Bone marrow (tissue), 2 donors: ENCODE measurements around the gene VTN.
A peak's percentile ranks its signal among the peaks of the same experiment; 100 is the strongest.
"Not testable (repeated sequence)": the region's sequence is repeated elsewhere in the genome, so short reads cannot be mapped to it uniquely, and the experiment has no call there.

Source experiments
- DNase-seq, 2 donors: peaks; one replicate each; lab custom pipeline; 2025; lab: John Stamatoyannopoulos, UW

Gene VTN

GRCh38 chr17:28342313-28342712 is 27.8 kb downstream of the VTN start:
- DNase-seq = no peak

GRCh38 chr17:28341516-28341915 is 28.6 kb downstream of the VTN start:
- DNase-seq = no peak

- no peak for DNase-seq
Observed at GRCh38 chr17:28340374-28340773, 29.7 kb downstream of the VTN start.

DNA sequence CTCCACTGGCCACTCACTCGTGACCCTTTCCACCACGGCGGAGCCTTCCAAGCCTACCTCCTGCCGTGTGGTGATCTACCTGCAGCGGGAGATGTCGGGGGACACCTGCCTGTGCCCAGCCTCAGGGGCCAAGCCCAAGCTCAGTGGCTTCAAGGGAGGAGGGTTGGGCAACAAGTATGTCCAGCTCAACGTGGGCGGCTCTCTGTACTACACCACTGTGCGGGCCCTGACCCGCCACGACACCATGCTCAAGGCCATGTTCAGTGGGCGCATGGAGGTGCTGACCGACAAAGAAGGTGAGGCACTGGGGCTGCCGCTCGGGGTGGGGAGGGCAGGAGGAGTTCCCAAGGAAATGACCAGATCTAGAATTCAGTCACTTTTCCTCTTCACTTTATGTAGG is 30.7 kb downstream of the VTN start:
- DNase-seq = no peak

DNA sequence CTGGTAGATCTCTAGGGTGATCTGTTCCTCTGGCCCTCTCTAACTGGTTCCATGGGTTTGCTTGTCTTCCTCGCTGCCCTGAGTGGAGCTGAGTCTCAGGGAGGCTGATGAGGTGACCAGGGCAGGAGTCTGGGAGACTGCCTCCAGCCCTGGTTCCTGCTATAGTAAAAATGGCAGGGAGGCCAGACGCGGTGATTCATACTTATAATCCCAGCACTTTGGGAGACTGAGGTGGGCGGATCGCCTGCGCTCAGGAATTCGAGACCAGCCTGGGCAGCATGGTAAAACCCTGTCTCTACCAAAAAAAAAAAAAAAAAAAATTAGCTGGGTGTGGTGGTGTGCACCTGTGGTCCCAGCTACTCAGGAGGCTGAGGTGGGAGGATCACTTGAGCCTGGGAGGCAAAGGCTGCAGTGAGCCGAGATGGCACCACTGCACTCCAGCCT is 31.3 kb downstream of the VTN start:
- not testable (repeated sequence) for DNase-seq

- DNase-seq = no peak
Observed at GRCh38 chr17:28338056-28338768, 31.9 kb downstream of the VTN start.

DNA sequence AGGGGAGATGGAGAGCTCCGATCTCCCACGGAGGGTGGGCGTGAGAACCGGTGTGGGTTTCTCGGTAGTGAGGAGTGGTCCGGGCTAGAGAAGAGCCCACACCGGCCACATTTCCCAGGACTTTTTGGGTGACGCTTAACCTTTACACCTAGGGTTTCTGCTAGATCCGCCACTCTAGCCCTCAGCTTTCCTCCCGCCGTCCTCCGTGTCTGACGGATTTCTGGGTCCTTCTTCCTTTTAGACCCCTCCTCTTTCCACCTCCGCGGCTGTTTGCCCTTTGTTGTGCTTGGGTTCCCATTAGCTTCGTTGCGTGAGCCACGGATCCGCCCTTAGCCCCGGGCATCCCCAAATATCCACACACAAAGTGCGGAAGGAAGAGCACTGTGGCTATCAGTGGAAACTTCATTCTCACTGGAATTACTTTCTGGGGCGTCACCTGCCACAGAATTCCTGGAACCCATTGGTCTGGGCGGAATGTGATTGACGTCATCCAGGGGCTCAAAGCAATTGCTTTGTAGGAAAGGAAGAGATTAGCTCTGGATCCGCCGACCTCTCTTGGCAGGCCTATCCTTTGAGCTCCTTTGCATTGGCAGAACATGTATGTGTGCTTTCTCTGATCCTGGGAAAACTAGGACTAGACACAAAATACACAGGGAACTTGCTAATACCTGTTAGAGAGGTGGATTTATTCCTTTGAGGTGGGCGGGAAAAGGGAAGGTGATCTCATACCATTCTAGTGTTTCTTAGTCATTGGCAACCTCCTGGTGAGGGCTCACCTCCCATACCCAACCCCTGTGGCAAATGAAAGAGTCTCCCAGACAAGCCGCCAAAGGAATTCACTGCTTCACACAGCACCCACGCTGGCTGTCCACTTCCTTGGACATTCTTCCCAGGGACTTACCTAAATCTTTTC is 33.9 kb downstream of the VTN start:
- no peak for DNase-seq

GRCh38 chr17:28335201-28335958 is 34.7 kb downstream of the VTN start, which contains the start of the genes IFT20 and TNFAIP1:
Gene IFT20 (minus strand): TSS chr17:28335472. CDS start chr17:28331985, 3,487 bp downstream.
Gene TNFAIP1 (plus strand): TSS chr17:28335761. CDS start chr17:28339522, 3,761 bp downstream.
- peak; percentile 75 to 99 for DNase-seq

DNA sequence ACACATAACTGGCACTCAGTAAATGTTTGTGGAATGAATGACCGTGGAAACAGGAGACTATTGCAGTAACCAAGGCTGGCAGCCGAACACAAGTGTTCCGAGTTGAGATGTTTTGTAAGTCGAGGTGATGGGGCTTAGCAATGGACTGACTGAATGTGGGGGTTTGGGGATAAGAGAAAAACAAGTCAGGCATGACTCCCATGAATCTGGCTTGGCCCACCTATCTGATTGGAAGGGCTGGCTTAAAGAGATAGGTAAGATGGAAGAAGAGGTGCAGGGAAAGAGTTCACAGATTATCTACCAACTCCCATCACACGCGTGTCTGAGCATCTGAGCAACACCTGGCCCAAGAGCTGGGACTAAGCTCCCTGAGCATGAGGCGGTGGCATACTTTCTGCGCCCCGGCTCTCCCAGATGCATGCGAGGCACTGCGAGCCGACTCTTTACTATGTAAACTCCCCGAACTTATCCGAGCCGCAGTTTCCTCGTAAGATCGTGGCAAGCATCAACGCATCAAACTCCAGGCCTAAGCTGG is 35.4 kb downstream of the VTN start:
- DNase-seq = no peak

DNA sequence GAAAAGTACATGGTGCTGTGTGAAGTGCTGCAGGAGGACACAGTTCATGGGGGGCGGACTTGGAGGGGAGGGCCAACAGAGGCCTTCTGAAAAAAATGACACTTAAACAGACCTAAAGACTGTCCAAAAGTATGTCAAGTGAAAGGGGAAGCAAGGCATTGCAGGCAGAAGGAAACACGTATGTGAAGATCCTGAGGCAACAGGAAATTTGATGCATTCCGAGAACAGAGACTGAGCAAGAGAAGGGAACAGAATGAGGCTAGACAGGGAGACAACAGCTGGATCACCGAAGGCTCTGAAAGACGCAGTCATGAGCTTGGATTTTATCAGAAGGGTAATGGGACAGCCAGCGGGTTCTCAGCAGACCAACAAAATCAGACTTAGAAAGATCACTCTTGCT is 35.9 kb downstream of the VTN start:
- peak in 1 of 2 donors; percentile 2 for DNase-seq

- no peak for DNase-seq
Observed at GRCh38 chr17:28333083-28333746, 36.9 kb downstream of the VTN start.

GRCh38 chr17:28331891-28332420 is 38.2 kb downstream of the VTN start:
- no peak for DNase-seq

DNA sequence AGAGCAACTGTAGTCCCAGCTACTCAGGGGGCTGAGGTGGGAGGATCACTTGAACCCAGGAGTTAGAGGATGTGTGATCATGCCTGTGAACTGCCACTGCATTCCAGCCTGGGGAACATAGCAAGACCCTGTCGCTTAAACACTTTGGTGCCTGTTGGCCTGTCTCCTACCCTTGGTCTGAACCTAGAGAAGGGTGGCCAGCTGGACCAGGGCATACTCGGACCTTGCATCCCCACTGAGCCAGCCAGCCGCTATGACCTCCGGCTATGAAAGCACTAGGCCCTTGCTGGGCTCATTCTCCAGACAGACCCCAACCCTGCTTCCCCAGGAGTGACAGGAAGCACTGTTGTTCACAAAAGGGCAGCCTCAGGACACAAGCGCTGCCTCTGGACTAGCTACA is 39.4 kb downstream of the VTN start:
- DNase-seq = no peak

DNA sequence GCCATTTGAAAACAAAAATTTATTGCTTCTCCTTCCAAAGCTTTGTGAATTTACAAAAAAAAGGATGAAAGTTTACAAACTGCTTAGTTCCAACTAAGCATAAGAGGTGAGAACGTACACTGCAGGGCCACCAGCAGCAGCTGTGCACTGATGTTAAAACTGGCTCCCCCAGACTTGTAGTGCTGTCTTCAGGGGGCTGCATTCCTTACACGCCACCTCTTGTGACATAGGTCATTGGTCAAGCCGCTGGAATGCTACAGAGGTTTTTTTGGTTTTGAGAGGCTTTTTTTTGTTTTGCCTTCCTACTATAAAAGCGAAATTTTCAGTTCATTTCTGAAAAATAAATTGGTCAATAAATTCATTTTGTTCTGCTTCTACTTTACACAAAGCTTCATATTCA is 41.8 kb downstream of the VTN start:
- no peak for DNase-seq

GRCh38 chr17:28327709-28328108 is 42.4 kb downstream of the VTN start:
- DNase-seq = no peak

GRCh38 chr17:28327031-28327607 is 43.0 kb downstream of the VTN start:
- no peak for DNase-seq

GRCh38 chr17:28326114-28326513 is 44.0 kb downstream of the VTN start:
- no peak for DNase-seq

DNA sequence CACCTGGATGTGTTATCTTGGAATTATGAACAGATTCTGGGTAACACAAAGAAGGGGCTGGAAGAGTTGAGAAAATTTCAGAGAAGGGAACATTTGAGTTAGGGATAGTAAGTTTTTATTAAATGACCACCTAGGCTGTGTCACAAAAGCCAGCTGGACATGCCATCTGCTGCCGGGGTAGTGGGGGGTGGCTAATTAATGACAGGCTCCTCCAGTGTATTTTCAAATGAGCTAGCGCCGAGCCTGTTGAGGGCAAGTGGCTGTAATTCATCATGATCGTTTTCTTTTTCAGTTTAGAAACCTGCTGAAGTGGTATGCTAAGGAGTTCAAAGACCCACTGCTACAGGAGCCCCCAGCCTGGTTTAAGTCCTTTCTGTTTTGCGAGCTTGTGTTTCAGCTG is 44.9 kb downstream of the VTN start:
- no peak for DNase-seq

GRCh38 chr17:28324781-28325180 is 45.3 kb downstream of the VTN start:
- peak in 1 of 2 donors; percentile 2 for DNase-seq

DNA sequence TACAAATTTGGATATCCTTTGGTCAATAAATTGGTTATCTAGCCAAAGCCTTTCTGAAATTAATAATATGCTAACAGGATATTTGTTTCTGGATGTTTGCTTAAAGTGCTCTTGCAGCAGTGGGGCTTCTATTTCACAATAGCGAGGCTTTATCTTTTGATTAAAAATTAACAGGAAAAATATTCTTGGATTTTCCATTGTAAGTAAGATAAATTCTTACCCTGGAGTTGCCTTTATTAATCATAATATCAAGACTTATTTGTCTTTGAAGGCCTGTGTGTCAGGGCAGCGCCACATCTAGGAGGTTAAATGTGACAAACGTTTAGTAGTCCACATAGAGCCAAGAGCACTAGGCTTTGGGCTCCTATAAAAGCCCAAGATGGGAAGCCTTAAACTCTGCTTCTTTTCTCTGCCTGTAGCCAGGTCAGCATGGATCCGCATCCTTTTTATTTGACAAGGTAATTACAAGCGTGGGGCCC is 45.8 kb downstream of the VTN start:
- DNase-seq = no peak
